Upper lobe of left lung (tissue), 4 donors: ENCODE measurements around the gene JCAD.

Source experiments
- CTCF ChIP-seq, 6 experiments: fragments of 450-650 bp in 4 of 6; fragments of 200-600 bp in 2 of 6; sonication (generic) in 2 of 6; IDR thresholded peaks; one replicate each; pipeline ENCODE4 v1.5.1; 2016 to 2019; ENCODE audit warnings: antibody characterized with exemption in 6 of 6
- EP300 ChIP-seq, 4 donors: sonication (generic); formaldehyde crosslinking; IDR thresholded peaks; one replicate each; pipeline ENCODE4 v1.5.1; 2017; ENCODE audit warnings: antibody characterized with exemption in 4 of 4, control low read depth in 2 of 4

GRCh38 chr10:30057894-30058556, 1.4 kb downstream of the JCAD start:
- TF ChIP-seq CTCF (IDR thresholded peaks at IDR 0.05) (no peak), EP300 (IDR thresholded peaks at IDR 0.05) (no peak)
